Jurkat, Clone E6-1 (cell line): ENCODE measurements around the gene KRT7. TPM values are rescaled to one million over a fixed set of nuclear protein-coding genes. Genes with fewer than 3 reads are reported as not detected.

ENCODE experiments used
- DNase-seq: peaks from one replicate; pipeline ENCODE4 v3.0.0-alpha.2; 2011; ENCODE audit warnings: low read depth, low spot score
- H3K4me3 ChIP-seq: 2 replicates; pipeline ENCODE4 v1.5.1; 2011; ENCODE audit warnings: mild to moderate bottlenecking, low read length, control low read depth, moderate library complexity
- polyA plus RNA-seq: library from polyadenylated mRNA; unstranded; fragments of >200 nt; gene quantifications from one replicate; pipeline ENCODE4 v1.2.1, GENCODE V29; 2012; ENCODE audit warnings: missing spikeins; ENCODE audit not compliant: insufficient read length, insufficient read depth

Gene KRT7
- polyA plus RNA-seq, result not detected

DNA sequence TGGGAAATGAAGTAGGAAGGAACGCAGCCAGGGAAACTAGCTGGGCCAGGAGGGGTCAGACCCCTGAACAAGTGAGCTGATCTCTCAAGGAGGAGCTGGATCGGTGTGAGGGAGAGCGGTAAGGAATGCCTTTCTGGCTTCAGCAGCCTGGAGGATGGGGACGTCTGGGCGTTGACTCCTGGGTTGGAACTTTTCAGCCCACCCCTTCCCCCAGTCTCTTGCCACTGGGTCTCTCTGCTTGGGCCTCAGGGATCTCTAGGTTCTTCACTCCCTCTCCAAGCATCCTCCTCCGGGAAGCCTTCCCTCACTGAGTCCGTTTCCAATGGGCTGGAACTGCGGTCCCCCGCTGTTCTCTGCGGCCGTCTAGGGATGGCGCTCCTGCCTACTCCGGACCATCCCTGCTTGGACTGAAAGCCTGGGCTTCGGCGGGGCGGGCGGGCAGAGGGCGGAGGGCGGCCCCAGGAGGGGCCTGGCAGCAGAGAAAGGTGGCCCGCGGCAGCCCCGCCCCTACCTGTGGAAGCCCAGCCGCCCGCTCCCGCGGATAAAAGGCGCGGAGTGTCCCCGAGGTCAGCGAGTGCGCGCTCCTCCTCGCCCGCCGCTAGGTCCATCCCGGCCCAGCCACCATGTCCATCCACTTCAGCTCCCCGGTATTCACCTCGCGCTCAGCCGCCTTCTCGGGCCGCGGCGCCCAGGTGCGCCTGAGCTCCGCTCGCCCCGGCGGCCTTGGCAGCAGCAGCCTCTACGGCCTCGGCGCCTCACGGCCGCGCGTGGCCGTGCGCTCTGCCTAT is at the start of gene KRT7:
TSS of gene KRT7 (plus strand) at position 570 of the 788 bp plus-strand sequence. CDS start at position 624, 54 bp downstream.
- H3K4me3 ChIP-seq, result no peak within 1 kb of the TSS
- DNase-seq, result no peak

DNA sequence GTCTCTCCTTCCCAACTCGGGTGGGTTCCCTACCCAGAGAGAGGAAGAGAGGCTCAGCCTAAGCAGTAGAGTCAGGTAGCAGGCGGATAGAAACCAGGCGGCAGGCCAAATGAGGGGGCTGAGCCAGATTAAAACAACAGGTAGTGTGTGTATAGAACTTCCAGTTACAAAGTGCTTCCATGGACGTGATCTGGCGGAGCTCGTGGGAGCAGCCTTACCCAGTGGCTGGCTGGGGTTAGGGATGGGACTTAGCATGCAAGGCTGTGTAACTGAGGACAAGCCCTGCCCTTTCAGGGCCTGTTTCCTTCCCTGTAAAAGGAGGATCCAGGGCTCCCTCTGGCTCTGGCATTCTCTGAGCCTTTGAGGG is 49.5 kb upstream of the KRT7 start:
- H3K4me3 ChIP-seq, result no peak overlapping the region
- DNase-seq, result no peak

DNA sequence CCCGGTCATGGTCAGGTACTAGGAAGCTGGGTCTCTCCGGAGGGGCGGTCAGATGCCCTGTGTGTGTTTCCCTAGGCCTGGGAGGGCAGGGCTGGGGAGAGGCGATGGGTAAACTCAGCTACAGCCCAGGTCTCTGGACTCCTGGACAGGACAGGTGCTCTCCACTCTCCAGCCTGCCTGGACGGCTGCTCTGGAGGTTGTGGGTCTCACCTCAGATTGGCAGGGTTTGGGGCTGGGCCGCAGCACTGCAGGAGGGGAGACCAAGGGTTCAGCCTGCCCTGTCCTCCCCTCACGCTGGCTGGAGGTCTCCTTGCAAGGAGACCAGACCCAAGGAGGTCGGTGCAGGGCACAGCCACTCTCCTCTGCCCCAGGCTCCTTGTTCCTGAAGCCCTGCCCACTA is 49.1 kb upstream of the KRT7 start:
- no peak overlapping the region for H3K4me3 ChIP-seq
- no peak for DNase-seq

DNA sequence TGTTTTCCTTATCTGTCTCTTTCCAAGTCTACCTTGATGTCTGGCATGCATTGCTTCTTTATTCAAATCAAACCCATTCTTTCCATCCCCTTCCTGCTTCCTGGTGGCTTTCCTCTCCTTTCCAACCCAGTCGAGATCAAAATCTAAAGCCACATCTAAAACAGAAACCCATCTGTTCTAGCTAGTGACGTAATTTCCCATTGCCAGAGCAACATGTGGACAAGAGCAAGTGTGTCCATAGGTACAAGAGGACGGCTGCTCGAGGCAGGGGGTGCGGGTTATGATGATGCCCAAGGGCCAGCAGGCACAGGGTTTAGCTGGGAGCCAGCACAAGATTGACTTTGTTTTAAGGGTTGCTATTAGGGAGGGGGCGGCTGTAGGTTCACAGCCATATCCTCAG is 48.2 kb upstream of the KRT7 start:
- no peak overlapping the region for H3K4me3 ChIP-seq
- no peak for DNase-seq

DNA sequence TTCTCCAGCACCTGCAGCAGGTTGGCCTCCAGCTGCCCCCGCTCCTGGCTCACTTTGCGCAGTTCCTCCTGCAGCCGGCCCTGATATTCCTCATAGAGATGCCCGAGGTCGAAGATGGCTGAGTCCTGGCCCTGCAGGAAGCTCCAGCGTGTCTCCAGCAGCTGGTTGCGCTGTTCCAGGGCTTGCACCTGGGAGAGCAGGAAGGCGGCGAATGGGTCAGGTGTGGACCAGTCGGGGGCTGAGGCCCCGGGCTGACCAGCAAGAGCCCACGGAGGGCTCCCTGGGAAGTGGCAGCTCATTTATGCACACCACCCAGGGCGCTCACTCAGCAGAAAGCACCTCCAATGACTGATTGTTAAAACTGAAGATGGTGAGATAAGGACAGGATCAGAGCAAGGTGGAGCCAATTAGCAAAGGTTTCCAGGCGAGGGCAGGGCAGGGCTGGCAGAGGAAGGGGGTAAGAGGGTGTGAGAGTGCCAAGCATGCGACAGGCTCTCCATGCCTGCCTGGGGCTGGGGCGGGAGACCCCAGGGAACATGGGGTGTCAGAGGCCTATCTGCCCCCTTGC is 47.6 kb upstream of the KRT7 start:
- no peak for DNase-seq
- no peak overlapping the region for H3K4me3 ChIP-seq

GRCh38 chr12:52186118-52186840 is 46.8 kb upstream of the KRT7 start:
- H3K4me3 ChIP-seq, result no peak overlapping the region
- DNase-seq, result no peak

DNA sequence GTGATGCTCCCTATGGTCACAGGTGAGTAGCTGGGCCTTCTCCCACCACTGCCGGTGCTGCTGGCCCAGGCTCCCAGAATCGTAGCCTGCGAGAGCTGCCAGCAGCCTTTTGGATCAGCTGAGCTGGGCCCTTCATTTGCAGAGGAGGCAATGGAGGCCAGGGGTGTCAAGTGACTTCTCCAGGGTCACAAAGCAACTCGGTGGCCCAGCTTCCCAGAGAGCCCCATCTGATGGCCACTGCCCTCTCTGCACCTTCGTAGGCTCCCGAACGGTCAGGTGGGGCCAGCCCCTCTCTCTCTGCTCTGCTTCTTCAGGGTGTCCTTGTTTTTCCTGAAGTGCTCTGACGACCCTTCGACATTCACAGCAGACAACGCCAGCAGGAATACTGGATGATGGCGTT is 45.8 kb upstream of the KRT7 start:
- no peak overlapping the region for H3K4me3 ChIP-seq
- DNase-seq, result no peak

GRCh38 chr12:52187640-52188039 is 45.4 kb upstream of the KRT7 start:
- no peak overlapping the region for H3K4me3 ChIP-seq
- no peak for DNase-seq

DNA sequence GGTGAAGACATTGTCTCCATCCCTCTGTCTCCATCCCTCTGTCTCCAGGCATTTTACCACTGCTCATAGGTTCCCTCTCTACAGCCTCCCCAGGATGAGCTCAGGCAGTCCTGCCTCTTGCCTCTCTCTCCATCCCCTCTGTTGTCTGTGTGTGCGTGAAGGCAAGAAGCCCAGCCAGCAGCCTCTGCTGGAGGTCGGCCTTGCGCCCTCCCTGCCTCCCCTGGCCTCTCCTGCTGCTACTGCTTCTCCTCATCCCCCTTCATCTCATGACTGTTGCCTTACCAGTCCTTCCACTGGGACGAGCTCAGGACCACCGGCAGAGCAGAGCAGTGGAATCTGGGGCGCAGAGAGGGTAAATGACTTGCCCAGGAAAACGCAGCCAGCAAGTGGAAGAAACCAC is 44.4 kb upstream of the KRT7 start:
- no peak overlapping the region for H3K4me3 ChIP-seq

GRCh38 chr12:52189376-52190174 is 43.5 kb upstream of the KRT7 start:
- H3K4me3 ChIP-seq, result no peak overlapping the region
- no peak for DNase-seq

More for the DNA sequence above, 44.4 kb upstream of the KRT7 start:
- DNase-seq, result no peak

DNA sequence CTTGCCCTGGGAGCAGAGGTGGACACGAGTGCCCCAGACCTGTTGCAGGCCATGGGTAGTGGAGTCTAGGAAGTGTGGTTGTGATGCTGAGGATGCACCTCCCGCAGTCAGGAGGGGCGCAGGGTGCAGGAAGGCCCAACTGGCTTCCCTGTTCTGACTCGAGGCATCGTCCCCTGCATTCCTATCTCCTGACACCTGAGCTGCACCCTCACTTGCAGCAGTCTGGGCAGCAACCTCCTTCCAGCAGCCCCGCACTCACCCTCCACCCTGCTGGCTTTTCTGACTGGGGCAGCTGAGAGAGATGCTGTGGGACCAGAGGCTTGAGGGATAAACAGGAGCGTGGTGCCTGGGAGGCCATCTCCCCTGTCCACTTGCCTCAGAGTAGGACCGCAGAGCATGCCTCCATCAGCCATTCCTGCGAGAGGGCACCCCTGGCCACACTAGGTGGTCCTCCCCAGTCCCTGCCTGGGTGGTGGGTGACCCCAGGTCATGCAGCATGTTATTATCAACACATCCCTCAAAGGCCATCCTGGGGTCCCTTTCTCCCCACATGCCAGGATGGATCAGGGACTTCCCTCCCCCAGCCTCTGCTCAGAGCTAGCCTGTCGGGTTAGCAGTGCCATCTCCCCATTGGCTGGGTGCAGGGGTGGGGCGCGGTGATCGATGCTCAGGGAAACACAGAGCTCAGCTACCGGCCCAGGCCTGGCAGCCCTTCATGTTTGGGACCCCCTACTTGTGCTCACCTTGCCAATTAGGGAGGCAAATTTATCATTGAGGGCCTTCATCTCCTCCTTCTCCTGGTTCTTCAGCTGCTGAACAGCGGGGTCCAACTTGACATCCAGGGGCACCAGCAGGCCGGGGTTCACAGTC is 41.9 kb upstream of the KRT7 start:
- DNase-seq, result no peak
- no peak overlapping the region for H3K4me3 ChIP-seq

DNA sequence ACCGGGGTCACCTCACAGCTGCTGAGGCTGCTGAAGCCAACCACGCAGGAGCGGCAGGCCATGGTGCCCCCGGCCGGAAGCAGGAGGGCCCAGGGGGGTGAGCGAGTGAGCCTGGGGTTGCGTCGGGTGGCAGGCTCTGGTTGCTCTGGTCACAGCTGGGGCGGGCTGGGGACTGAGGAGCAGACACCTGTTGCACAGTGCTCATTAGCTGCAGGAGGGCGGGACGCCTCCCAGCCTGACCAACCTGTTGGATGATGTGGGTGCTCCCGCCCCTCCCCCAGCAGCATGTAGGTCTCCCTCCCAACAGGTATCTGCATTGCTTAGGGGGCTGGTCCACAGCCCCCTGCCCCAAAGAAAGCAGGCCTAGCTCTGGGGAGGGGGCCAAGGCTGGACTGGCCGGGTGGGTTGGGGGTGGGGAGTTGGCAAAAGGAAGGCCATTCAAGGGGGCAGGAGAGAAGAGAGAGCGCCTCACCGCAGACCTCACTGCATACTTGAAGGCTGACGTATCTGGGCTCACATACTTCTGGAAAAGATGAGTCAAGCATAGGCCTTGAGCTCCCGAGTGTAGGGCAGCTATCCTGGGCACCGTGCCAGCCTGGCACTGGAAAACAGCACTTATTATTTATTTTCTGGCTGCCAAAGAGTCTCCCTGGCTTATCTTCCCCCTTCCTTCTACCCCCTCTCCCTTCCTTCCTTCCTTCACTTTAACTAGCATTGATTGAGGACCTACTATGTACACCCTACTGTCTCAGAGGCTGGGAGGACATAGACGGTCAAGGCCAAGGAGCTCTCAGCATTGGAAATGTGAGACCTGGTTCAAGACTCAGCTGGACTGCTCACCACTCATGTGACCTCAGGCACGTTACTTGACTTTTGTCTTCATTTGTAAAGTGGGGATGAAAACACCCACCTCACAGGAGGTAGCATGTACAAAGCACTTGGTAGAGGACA is 40.9 kb upstream of the KRT7 start, which contains the start of gene KRT80:
TSS of gene KRT80 (minus strand) at position 174 of the 951 bp plus-strand sequence. CDS start at position 62, 112 bp downstream.
- no peak within 1 kb of the TSS for H3K4me3 ChIP-seq
- no peak for DNase-seq

DNA sequence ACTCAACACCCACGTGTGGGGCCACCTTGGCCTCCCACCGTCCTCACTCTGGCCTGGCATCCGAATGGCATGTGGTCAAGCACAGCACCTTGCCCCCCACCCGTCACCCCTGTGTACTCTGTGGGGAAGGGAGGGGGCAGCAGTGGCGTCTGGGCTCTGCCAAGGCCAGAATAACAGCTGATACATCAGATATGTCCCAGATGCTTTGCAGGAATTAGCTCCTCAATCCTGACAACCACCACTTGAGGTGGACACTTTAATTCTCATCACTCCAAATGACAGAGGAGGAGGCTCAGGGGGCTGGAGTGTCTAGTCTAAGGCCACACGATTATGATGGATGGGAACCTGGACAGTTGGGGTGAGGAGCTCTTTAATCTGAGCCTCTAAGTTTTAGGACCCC is 39.5 kb upstream of the KRT7 start:
- DNase-seq, result no peak
- no peak overlapping the region for H3K4me3 ChIP-seq

DNA sequence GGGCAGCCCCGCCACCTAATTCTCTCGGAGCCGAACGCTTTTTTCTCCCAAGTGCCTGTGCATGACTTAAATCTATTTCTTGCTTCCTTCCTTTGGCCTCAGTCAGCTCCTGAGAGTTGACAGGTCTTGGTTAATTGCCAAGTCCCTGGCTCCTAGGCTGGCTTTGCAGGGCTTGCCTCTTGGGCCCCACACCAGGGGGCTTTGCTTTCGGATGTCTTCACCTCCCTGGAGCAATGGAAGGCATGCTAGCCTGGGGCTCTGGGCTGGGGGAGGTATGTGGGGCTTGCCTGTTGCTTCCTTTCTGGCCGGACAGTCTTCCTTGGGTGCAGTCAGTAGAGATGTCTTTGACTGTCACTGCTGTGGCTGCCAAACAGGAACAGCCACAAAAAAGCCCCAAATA is 39.1 kb upstream of the KRT7 start:
- DNase-seq, result no peak
- no peak overlapping the region for H3K4me3 ChIP-seq

- DNase-seq, result no peak
- no peak overlapping the region for H3K4me3 ChIP-seq
Observed at GRCh38 chr12:52195065-52195730, 37.8 kb upstream of the KRT7 start.

DNA sequence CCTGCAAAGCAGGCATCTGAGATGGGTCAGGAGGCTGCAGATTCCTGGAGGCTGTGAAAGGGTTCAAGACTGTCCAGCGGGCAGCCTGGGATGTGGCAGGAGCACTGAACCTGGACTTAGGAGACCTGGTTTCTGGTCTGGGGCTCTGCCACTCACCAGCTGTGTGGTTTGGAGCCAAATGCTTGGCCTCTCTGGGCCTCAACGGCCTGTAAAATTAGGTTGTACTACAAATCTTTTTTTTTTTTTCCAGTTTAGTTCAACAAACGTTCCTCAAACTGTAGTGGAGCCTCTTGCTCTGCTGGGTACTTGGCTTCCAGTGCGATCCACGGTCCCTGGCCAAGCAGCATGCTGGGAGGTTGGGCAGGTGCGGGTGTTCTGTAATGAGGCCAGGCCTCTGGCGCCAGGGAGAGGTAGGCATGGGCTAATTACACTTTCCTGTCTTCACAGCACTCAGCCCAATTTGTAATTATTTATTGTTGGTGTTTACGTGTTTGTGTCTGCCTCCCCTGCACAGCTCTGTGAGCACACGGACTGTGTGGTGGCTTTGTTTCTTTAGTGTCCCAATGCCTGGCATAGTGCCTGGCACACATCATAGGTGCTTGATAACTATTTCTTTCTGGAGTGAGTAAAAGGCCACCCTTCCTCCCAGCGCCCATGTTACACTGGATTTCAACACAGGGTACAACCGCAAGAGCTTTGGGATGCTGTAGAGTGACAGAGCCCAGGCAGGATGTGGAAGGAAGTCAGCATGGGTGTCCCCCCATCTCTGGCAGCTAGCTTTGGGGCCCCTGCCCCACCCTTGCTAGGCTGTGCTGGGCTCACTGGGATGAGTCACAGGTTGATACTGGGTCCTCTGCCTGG is 35.4 kb upstream of the KRT7 start:
- no peak overlapping the region for H3K4me3 ChIP-seq

More for the DNA sequence above, 35.4 kb upstream of the KRT7 start:
- DNase-seq, result no peak
